NCI-H748 (cell line): ENCODE results near the gene ILK.
A peak's percentile ranks its signal among the peaks of the same experiment; 100 is the strongest.

Source experiments
- DNase-seq: peaks from one replicate; lab custom pipeline; 2025; ENCODE audit not compliant: unreplicated experiment; lab: John Stamatoyannopoulos, UW

ILK gene

GRCh38 chr11:6654281-6655019, 50.9 kb downstream of the ILK start:
- DNase-seq = no peak

- peak; percentile 53 for DNase-seq
Measured at GRCh38 chr11:6655020-6655789, 51.6 kb downstream of the ILK start.

- DNase-seq = peak; percentile 43
Measured at GRCh38 chr11:6655790-6656583, 52.4 kb downstream of the ILK start, which contains the start of gene DCHS1. Gene DCHS1 (minus strand): TSS chr11:6655809. CDS start chr11:6641613, 14,196 bp downstream.

- DNase-seq = no peak
Measured at GRCh38 chr11:6656584-6656915, 53.0 kb downstream of the ILK start.

- no peak for DNase-seq
Measured at GRCh38 chr11:6656936-6657335, 53.4 kb downstream of the ILK start.

GRCh38 chr11:6657346-6657745, 53.8 kb downstream of the ILK start:
- DNase-seq = no peak

- no peak for DNase-seq
Measured at GRCh38 chr11:6658647-6659046, 55.1 kb downstream of the ILK start.
